ENCODE measurements around the gene COL4A4.
"Not testable (repeated sequence)": the region's sequence is repeated elsewhere in the genome, so short reads cannot be mapped to it uniquely, and the experiment has no call there.

COL4A4 gene

GRCh38 chr2:227095346-227095745 lies 68.7 kb downstream of the COL4A4 start:
- no peak overlapping the region for H3K27ac ChIP-seq (ENCODE audit: low read depth in 2 of 2, low read length in 2 of 2)
- H3K4me1 ChIP-seq (ENCODE audit: control insufficient read depth in 2 of 2, insufficient read depth in 2 of 2, low read length in 2 of 2): no peaks in the 10 kb centered on the region
- H3K9me3 ChIP-seq (ENCODE audit: control insufficient read depth in 2 of 2, low read length in 2 of 2): no peaks in the 10 kb centered on the region
- H3K36me3 ChIP-seq (ENCODE audit: control insufficient read depth in 2 of 2, insufficient read depth in 2 of 2, low read length in 2 of 2): no peaks in the 10 kb centered on the region
- no peak overlapping the region for H3K4me3 ChIP-seq (ENCODE audit: low read length in 2 of 2)
- no peak overlapping the region for H3K9ac ChIP-seq (ENCODE audit: low read depth in 1 of 2, low read length in 2 of 2)
- H3K27me3 ChIP-seq (ENCODE audit: control insufficient read depth in 2 of 2, insufficient read depth in 2 of 2, low read length in 2 of 2): no peaks in the 10 kb centered on the region

GRCh38 chr2:227082286-227082685 lies 81.7 kb downstream of the COL4A4 start:
- Histone ChIP-seq H3K36me3 (ENCODE audit: control insufficient read depth in 2 of 2, insufficient read depth in 2 of 2, low read length in 2 of 2) (no peaks in the 10 kb centered on the region), H3K9ac (ENCODE audit: low read depth in 1 of 2, low read length in 2 of 2) (no peak overlapping the region), H3K9me3 (ENCODE audit: control insufficient read depth in 2 of 2, low read length in 2 of 2) (no peaks in the 10 kb centered on the region), H3K27me3 (ENCODE audit: control insufficient read depth in 2 of 2, insufficient read depth in 2 of 2, low read length in 2 of 2) (no peaks in the 10 kb centered on the region), H3K4me1 (ENCODE audit: control insufficient read depth in 2 of 2, insufficient read depth in 2 of 2, low read length in 2 of 2) (no peaks in the 10 kb centered on the region), H3K27ac (ENCODE audit: low read depth in 2 of 2, low read length in 2 of 2) (no peak overlapping the region), H3K4me3 (ENCODE audit: low read length in 2 of 2) (no peak overlapping the region)

- Histone ChIP-seq H3K36me3 (ENCODE audit: control insufficient read depth in 2 of 2, insufficient read depth in 2 of 2, low read length in 2 of 2) (no peaks in the 10 kb centered on the region), H3K4me1 (ENCODE audit: control insufficient read depth in 2 of 2, insufficient read depth in 2 of 2, low read length in 2 of 2) (no peaks in the 10 kb centered on the region)
Observed at GRCh38 chr2:227079726-227080125, 84.3 kb downstream of the COL4A4 start.

GRCh38 chr2:227065065-227065464 lies 98.9 kb downstream of the COL4A4 start:
- not testable (repeated sequence) for H3K4me1 ChIP-seq (ENCODE audit: control insufficient read depth in 2 of 2, insufficient read depth in 2 of 2, low read length in 2 of 2); H3K4me3 ChIP-seq (ENCODE audit: low read length in 2 of 2); H3K27ac ChIP-seq (ENCODE audit: low read depth in 2 of 2, low read length in 2 of 2); H3K27me3 ChIP-seq (ENCODE audit: control insufficient read depth in 2 of 2, insufficient read depth in 2 of 2, low read length in 2 of 2); H3K36me3 ChIP-seq (ENCODE audit: control insufficient read depth in 2 of 2, insufficient read depth in 2 of 2, low read length in 2 of 2); H3K9me3 ChIP-seq (ENCODE audit: control insufficient read depth in 2 of 2, low read length in 2 of 2); H3K9ac ChIP-seq (ENCODE audit: low read depth in 1 of 2, low read length in 2 of 2)

More at GRCh38 chr2:227079726-227080125, 84.3 kb downstream of the COL4A4 start:
- no peak overlapping the region for H3K27ac ChIP-seq (ENCODE audit: low read depth in 2 of 2, low read length in 2 of 2)
- no peaks in the 10 kb centered on the region for H3K27me3 ChIP-seq (ENCODE audit: control insufficient read depth in 2 of 2, insufficient read depth in 2 of 2, low read length in 2 of 2)
- H3K9me3 ChIP-seq (ENCODE audit: control insufficient read depth in 2 of 2, low read length in 2 of 2): no peaks in the 10 kb centered on the region
- no peak overlapping the region for H3K4me3 ChIP-seq (ENCODE audit: low read length in 2 of 2)
- H3K9ac ChIP-seq (ENCODE audit: low read depth in 1 of 2, low read length in 2 of 2): no peak overlapping the region

GRCh38 chr2:227058888-227059399 lies 105.1 kb downstream of the COL4A4 start:
- no peak overlapping the region for H3K4me3 ChIP-seq (ENCODE audit: low read length in 2 of 2)
- H3K9ac ChIP-seq (ENCODE audit: low read depth in 1 of 2, low read length in 2 of 2): no peak overlapping the region
- no peaks in the 10 kb centered on the region for H3K4me1 ChIP-seq (ENCODE audit: control insufficient read depth in 2 of 2, insufficient read depth in 2 of 2, low read length in 2 of 2)
- no peaks in the 10 kb centered on the region for H3K9me3 ChIP-seq (ENCODE audit: control insufficient read depth in 2 of 2, low read length in 2 of 2)
- no peaks in the 10 kb centered on the region for H3K27me3 ChIP-seq (ENCODE audit: control insufficient read depth in 2 of 2, insufficient read depth in 2 of 2, low read length in 2 of 2)
- no peaks in the 10 kb centered on the region for H3K36me3 ChIP-seq (ENCODE audit: control insufficient read depth in 2 of 2, insufficient read depth in 2 of 2, low read length in 2 of 2)
- H3K27ac ChIP-seq (ENCODE audit: low read depth in 2 of 2, low read length in 2 of 2): no peak overlapping the region

- Histone ChIP-seq H3K9me3 (ENCODE audit: control insufficient read depth in 2 of 2, low read length in 2 of 2) (no peaks in the 10 kb centered on the region), H3K27ac (ENCODE audit: low read depth in 2 of 2, low read length in 2 of 2) (no peak overlapping the region), H3K4me3 (ENCODE audit: low read length in 2 of 2) (no peak overlapping the region), H3K36me3 (ENCODE audit: control insufficient read depth in 2 of 2, insufficient read depth in 2 of 2, low read length in 2 of 2) (no peaks in the 10 kb centered on the region), H3K9ac (ENCODE audit: low read depth in 1 of 2, low read length in 2 of 2) (no peak overlapping the region), H3K4me1 (ENCODE audit: control insufficient read depth in 2 of 2, insufficient read depth in 2 of 2, low read length in 2 of 2) (no peaks in the 10 kb centered on the region), H3K27me3 (ENCODE audit: control insufficient read depth in 2 of 2, insufficient read depth in 2 of 2, low read length in 2 of 2) (no peaks in the 10 kb centered on the region)
Observed at GRCh38 chr2:227057743-227058447, 106.1 kb downstream of the COL4A4 start.

- Histone ChIP-seq H3K27me3 (ENCODE audit: control insufficient read depth in 2 of 2, insufficient read depth in 2 of 2, low read length in 2 of 2) (no peaks in the 10 kb centered on the region), H3K9ac (ENCODE audit: low read depth in 1 of 2, low read length in 2 of 2) (no peak overlapping the region), H3K9me3 (ENCODE audit: control insufficient read depth in 2 of 2, low read length in 2 of 2) (no peaks in the 10 kb centered on the region), H3K36me3 (ENCODE audit: control insufficient read depth in 2 of 2, insufficient read depth in 2 of 2, low read length in 2 of 2) (no peaks in the 10 kb centered on the region), H3K27ac (ENCODE audit: low read depth in 2 of 2, low read length in 2 of 2) (no peak overlapping the region), H3K4me1 (ENCODE audit: control insufficient read depth in 2 of 2, insufficient read depth in 2 of 2, low read length in 2 of 2) (peaks cover 0 to 5% of the 10 kb centered on the region in 2 donors), H3K4me3 (ENCODE audit: low read length in 2 of 2) (no peak overlapping the region)
Observed at GRCh38 chr2:227057060-227057459, 106.9 kb downstream of the COL4A4 start.

- H3K4me3 ChIP-seq (ENCODE audit: low read length in 2 of 2): no peak overlapping the region
- no peaks in the 10 kb centered on the region for H3K27me3 ChIP-seq (ENCODE audit: control insufficient read depth in 2 of 2, insufficient read depth in 2 of 2, low read length in 2 of 2)
- no peak overlapping the region for H3K27ac ChIP-seq (ENCODE audit: low read depth in 2 of 2, low read length in 2 of 2)
- no peak overlapping the region for H3K9ac ChIP-seq (ENCODE audit: low read depth in 1 of 2, low read length in 2 of 2)
- no peaks in the 10 kb centered on the region for H3K36me3 ChIP-seq (ENCODE audit: control insufficient read depth in 2 of 2, insufficient read depth in 2 of 2, low read length in 2 of 2)
- peaks cover 0 to 5% of the 10 kb centered on the region in 2 donors for H3K4me1 ChIP-seq (ENCODE audit: control insufficient read depth in 2 of 2, insufficient read depth in 2 of 2, low read length in 2 of 2)
- H3K9me3 ChIP-seq (ENCODE audit: control insufficient read depth in 2 of 2, low read length in 2 of 2): no peaks in the 10 kb centered on the region
Observed at GRCh38 chr2:227054006-227054405, 110.0 kb downstream of the COL4A4 start.

GRCh38 chr2:227052879-227053278 lies 111.1 kb downstream of the COL4A4 start:
- Histone ChIP-seq H3K36me3 (ENCODE audit: control insufficient read depth in 2 of 2, insufficient read depth in 2 of 2, low read length in 2 of 2) (no peaks in the 10 kb centered on the region), H3K27ac (ENCODE audit: low read depth in 2 of 2, low read length in 2 of 2) (no peak overlapping the region), H3K27me3 (ENCODE audit: control insufficient read depth in 2 of 2, insufficient read depth in 2 of 2, low read length in 2 of 2) (no peaks in the 10 kb centered on the region), H3K9ac (ENCODE audit: low read depth in 1 of 2, low read length in 2 of 2) (no peak overlapping the region), H3K4me3 (ENCODE audit: low read length in 2 of 2) (no peak overlapping the region), H3K9me3 (ENCODE audit: control insufficient read depth in 2 of 2, low read length in 2 of 2) (no peaks in the 10 kb centered on the region), H3K4me1 (ENCODE audit: control insufficient read depth in 2 of 2, insufficient read depth in 2 of 2, low read length in 2 of 2) (peaks cover 0 to 5% of the 10 kb centered on the region in 2 donors)

GRCh38 chr2:227043981-227044380 lies 120.0 kb downstream of the COL4A4 start:
- H3K27ac ChIP-seq (ENCODE audit: low read depth in 2 of 2, low read length in 2 of 2): no peak overlapping the region
- H3K4me3 ChIP-seq (ENCODE audit: low read length in 2 of 2): no peak overlapping the region
- no peaks in the 10 kb centered on the region for H3K27me3 ChIP-seq (ENCODE audit: control insufficient read depth in 2 of 2, insufficient read depth in 2 of 2, low read length in 2 of 2)
- H3K4me1 ChIP-seq (ENCODE audit: control insufficient read depth in 2 of 2, insufficient read depth in 2 of 2, low read length in 2 of 2): no peaks in the 10 kb centered on the region
- H3K9ac ChIP-seq (ENCODE audit: low read depth in 1 of 2, low read length in 2 of 2): no peak overlapping the region
- H3K9me3 ChIP-seq (ENCODE audit: control insufficient read depth in 2 of 2, low read length in 2 of 2): no peaks in the 10 kb centered on the region
- H3K36me3 ChIP-seq (ENCODE audit: control insufficient read depth in 2 of 2, insufficient read depth in 2 of 2, low read length in 2 of 2): no peaks in the 10 kb centered on the region
